Progenitor cell of endocrine pancreas (in vitro differentiated cells): ENCODE data around the gene NUP37. TPM values are rescaled to one million over a fixed set of nuclear protein-coding genes. Genes with fewer than 3 reads are reported as not detected.

Experiments used
- DNase-seq: peaks from one replicate; pipeline ENCODE4 v3.0.0; 2021; ENCODE audit warnings: low spot score; ENCODE audit not compliant: unreplicated experiment
- H3K27ac Mint-ChIP-seq: 2 replicates; pipeline ENCODE4 v1.8.0; 2021; ENCODE audit warnings: mild to moderate bottlenecking, moderate library complexity, mixed read lengths
- H3K27me3 Mint-ChIP-seq: 2 replicates; pipeline ENCODE4 v1.8.0; 2021; ENCODE audit warnings: mixed read lengths
- H3K36me3 Mint-ChIP-seq: 2 replicates; pipeline ENCODE4 v1.8.0; 2022; ENCODE audit warnings: mixed read lengths; ENCODE audit not compliant: insufficient read depth
- H3K4me1 Mint-ChIP-seq: 2 replicates; pipeline ENCODE4 v1.8.0; 2021; ENCODE audit warnings: low read depth, mixed read lengths
- H3K4me3 Mint-ChIP-seq: 2 replicates; pipeline ENCODE4 v1.8.0; 2021; ENCODE audit warnings: low read depth, mild to moderate bottlenecking, moderate library complexity, mixed read lengths
- H3K9me3 Mint-ChIP-seq: 2 replicates; pipeline ENCODE4 v1.8.0; 2021; ENCODE audit warnings: low read depth, mixed read lengths
- CTCF ChIP-seq: fragments of 200-600 bp; sonication (generic); IDR thresholded peaks from one replicate; pipeline ENCODE4 v1.5.0; 2021; ENCODE audit warnings: antibody characterized with exemption, mild to moderate bottlenecking; ENCODE audit not compliant: unreplicated experiment
- total RNA-seq: library from RNA; stranded (reverse); gene quantifications from 2 replicates; pipeline ENCODE4 v1.2.1, GENCODE V29; 2021

Gene NUP37
- total RNA-seq, 1 donor from 2014 or later, result 33.6 TPM

GRCh38 chr12:102061560-102062418 is 58.1 kb downstream of the NUP37 start, which contains the start of gene WASHC3:
TSS of gene WASHC3 (minus strand) at chr12:102061991. CDS start at chr12:102061962, 29 bp downstream.
- DNase-seq, result peak; percentile 69
- Mint-ChIP-seq H3K9me3 (no peaks in the 10 kb centered on the region), H3K4me1 (peaks cover 17% of the 10 kb centered on the region), H3K4me3 (peak within 1 kb of the TSS; percentile 99), H3K27ac (peak within 1 kb of the TSS; percentile 51), H3K36me3 (peaks cover 4% of the 10 kb centered on the region), H3K27me3 (peaks cover 62% of the 10 kb centered on the region)
- TF ChIP-seq CTCF, result no peak

- peak overlapping the region; percentile 51 for H3K27ac Mint-ChIP-seq
- H3K36me3 Mint-ChIP-seq, result peaks cover 8% of the 10 kb centered on the region
- peaks cover 67% of the 10 kb centered on the region for H3K27me3 Mint-ChIP-seq
- H3K9me3 Mint-ChIP-seq, result peaks cover 4% of the 10 kb centered on the region
- H3K4me3 Mint-ChIP-seq, result peak overlapping the region; percentile 99
- no peak for TF ChIP-seq CTCF
- H3K4me1 Mint-ChIP-seq, result peaks cover 17% of the 10 kb centered on the region
- no peak for DNase-seq
Measured at GRCh38 chr12:102061096-102061559, 58.8 kb downstream of the NUP37 start.

DNA sequence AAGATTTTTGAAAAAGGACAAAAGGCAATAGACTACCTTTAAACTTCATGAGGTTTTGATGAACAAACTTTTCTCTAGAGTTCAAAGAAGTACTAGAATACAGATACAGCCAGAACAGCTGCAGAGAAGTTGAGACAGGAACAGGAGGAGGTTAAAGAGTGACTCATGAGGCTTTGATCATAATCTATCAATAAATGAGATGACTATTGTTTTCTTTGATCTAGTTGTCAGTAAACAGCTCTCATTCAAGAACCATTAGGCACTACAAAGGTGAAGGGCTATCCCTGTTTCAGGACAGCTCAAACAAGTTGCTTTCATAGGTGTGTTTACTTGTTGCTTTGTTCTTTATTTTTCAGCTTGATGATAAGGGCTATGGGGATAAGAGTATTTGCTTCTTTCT is 60.6 kb downstream of the NUP37 start:
- H3K27ac Mint-ChIP-seq, result no peak overlapping the region
- peaks cover 4% of the 10 kb centered on the region for H3K9me3 Mint-ChIP-seq
- H3K4me1 Mint-ChIP-seq, result peaks cover 18% of the 10 kb centered on the region

GRCh38 chr12:102054345-102054744 is 65.6 kb downstream of the NUP37 start:
- Mint-ChIP-seq H3K27me3 (peaks cover 52% of the 10 kb centered on the region), H3K9me3 (peaks cover 4% of the 10 kb centered on the region), H3K4me1 (peaks cover 15% of the 10 kb centered on the region), H3K36me3 (peaks cover 16% of the 10 kb centered on the region), H3K4me3 (no peak overlapping the region), H3K27ac (no peak overlapping the region)
- TF ChIP-seq CTCF, result no peak
- DNase-seq, result no peak

More for the DNA sequence above, 60.6 kb downstream of the NUP37 start:
- peaks cover 62% of the 10 kb centered on the region for H3K27me3 Mint-ChIP-seq
- no peak for TF ChIP-seq CTCF
- no peak for DNase-seq
- H3K36me3 Mint-ChIP-seq, result peaks cover 14% of the 10 kb centered on the region
- H3K4me3 Mint-ChIP-seq, result peak overlapping the region; percentile 37

DNA sequence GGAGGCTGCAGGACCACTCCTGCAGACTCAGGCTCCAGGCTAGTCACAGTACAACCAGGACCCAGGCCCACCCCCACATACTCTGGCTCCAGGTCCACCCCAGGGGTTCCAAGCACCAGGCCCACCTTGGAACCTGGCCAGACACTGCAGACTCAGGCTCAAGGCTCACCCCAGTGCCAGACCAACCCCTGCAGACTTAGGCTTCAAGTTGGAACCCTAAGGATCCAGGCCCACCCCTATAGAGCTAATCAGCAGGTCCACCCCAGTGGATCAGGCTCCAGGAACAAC is 66.9 kb downstream of the NUP37 start:
- Mint-ChIP-seq H3K27ac (no peak overlapping the region), H3K4me1 (peaks cover 11% of the 10 kb centered on the region), H3K9me3 (peaks cover 4% of the 10 kb centered on the region), H3K4me3 (no peak overlapping the region), H3K27me3 (peaks cover 45% of the 10 kb centered on the region), H3K36me3 (peaks cover 16% of the 10 kb centered on the region)
- TF ChIP-seq CTCF, result no peak
- DNase-seq, result no peak
